GM18499 (cell line): ENCODE data around the gene FOXI2.

Source experiments
- ATAC-seq: cut with Tn5 transposase; IDR thresholded peaks from one replicate; pipeline ENCODE4 v1.9.1; 2021; ENCODE audit warnings: moderate number of reproducible peaks; ENCODE audit not compliant: insufficient read depth, unreplicated experiment

The FOXI2 gene

GRCh38 chr10:127739908-127740307, 2.9 kb downstream of the FOXI2 start:
- ATAC-seq = no peak

GRCh38 chr10:127740596-127740995, 3.6 kb downstream of the FOXI2 start:
- no peak for ATAC-seq

GRCh38 chr10:127743205-127743604, 6.2 kb downstream of the FOXI2 start:
- no peak for ATAC-seq

- no peak for ATAC-seq
Observed at GRCh38 chr10:127744956-127745355, 8.0 kb downstream of the FOXI2 start.

GRCh38 chr10:127745861-127746260, 8.9 kb downstream of the FOXI2 start:
- ATAC-seq = no peak

- ATAC-seq = no peak
Observed at GRCh38 chr10:127755753-127756152, 18.8 kb downstream of the FOXI2 start.

GRCh38 chr10:127756264-127756663, 19.3 kb downstream of the FOXI2 start:
- no peak for ATAC-seq

GRCh38 chr10:127757033-127757432, 20.0 kb downstream of the FOXI2 start:
- ATAC-seq = no peak

GRCh38 chr10:127759276-127759675, 22.3 kb downstream of the FOXI2 start:
- ATAC-seq = no peak

GRCh38 chr10:127762925-127763324, 25.9 kb downstream of the FOXI2 start:
- ATAC-seq = no peak

GRCh38 chr10:127774766-127775559, 38.0 kb downstream of the FOXI2 start:
- no peak for ATAC-seq

- no peak for ATAC-seq
Observed at GRCh38 chr10:127776816-127777215, 39.8 kb downstream of the FOXI2 start.

GRCh38 chr10:127781412-127781811, 44.4 kb downstream of the FOXI2 start:
- ATAC-seq = no peak

GRCh38 chr10:127787873-127788272, 50.9 kb downstream of the FOXI2 start:
- ATAC-seq = no peak

- ATAC-seq = no peak
Observed at GRCh38 chr10:127790066-127790624, 53.2 kb downstream of the FOXI2 start.
